ENCODE results near the gene CST11.
"Not testable (repeated sequence)": the region's sequence is repeated elsewhere in the genome, so short reads cannot be mapped to it uniquely, and the experiment has no call there.

The CST11 gene

GRCh38 chr20:23477223-23477622, 24.5 kb upstream of the CST11 start:
- no peak overlapping the region for H3K4me3 ChIP-seq (ENCODE audit: low read depth, low read length)
- no peak for DNase-seq (ENCODE audit: low read depth)
- TF ChIP-seq CTCF (IDR thresholded peaks at IDR 0.05; ENCODE audit: low read depth, low read length) (no peak), POLR2A (IDR thresholded peaks at IDR 0.05; ENCODE audit: extremely low read depth, insufficient read length) (no peak), MAX (IDR thresholded peaks at IDR 0.05; ENCODE audit: low read depth, low read length) (no peak), MYC (IDR thresholded peaks at IDR 0.05; ENCODE audit: low read depth, low read length) (no peak)

- no peak overlapping the region for H3K4me3 ChIP-seq (ENCODE audit: low read depth, low read length)
- TF ChIP-seq MYC (IDR thresholded peaks at IDR 0.05; ENCODE audit: low read depth, low read length) (no peak), MAX (IDR thresholded peaks at IDR 0.05; ENCODE audit: low read depth, low read length) (no peak), POLR2A (IDR thresholded peaks at IDR 0.05; ENCODE audit: extremely low read depth, insufficient read length) (no peak), CTCF (IDR thresholded peaks at IDR 0.05; ENCODE audit: low read depth, low read length) (no peak)
- no peak for DNase-seq (ENCODE audit: low read depth)
Measured at GRCh38 chr20:23476015-23476754, 23.5 kb upstream of the CST11 start.

GRCh38 chr20:23475395-23475794, 22.7 kb upstream of the CST11 start:
- no peak for DNase-seq (ENCODE audit: low read depth)
- TF ChIP-seq MAX (IDR thresholded peaks at IDR 0.05; ENCODE audit: low read depth, low read length) (no peak), POLR2A (IDR thresholded peaks at IDR 0.05; ENCODE audit: extremely low read depth, insufficient read length) (no peak), CTCF (IDR thresholded peaks at IDR 0.05; ENCODE audit: low read depth, low read length) (no peak), MYC (IDR thresholded peaks at IDR 0.05; ENCODE audit: low read depth, low read length) (no peak)
- no peak overlapping the region for H3K4me3 ChIP-seq (ENCODE audit: low read depth, low read length)

GRCh38 chr20:23473293-23473692, 20.6 kb upstream of the CST11 start:
- not testable (repeated sequence) for H3K4me3 ChIP-seq (ENCODE audit: low read depth, low read length); DNase-seq (ENCODE audit: low read depth)

GRCh38 chr20:23472306-23472705, 19.6 kb upstream of the CST11 start:
- not testable (repeated sequence) for H3K4me3 ChIP-seq (ENCODE audit: low read depth, low read length); DNase-seq (ENCODE audit: low read depth)

GRCh38 chr20:23466961-23467360, 14.3 kb upstream of the CST11 start:
- H3K4me3 ChIP-seq (ENCODE audit: low read depth, low read length); DNase-seq (ENCODE audit: low read depth): not testable (repeated sequence)

- TF ChIP-seq MYC (IDR thresholded peaks at IDR 0.05; ENCODE audit: low read depth, low read length) (no peak), MAX (IDR thresholded peaks at IDR 0.05; ENCODE audit: low read depth, low read length) (no peak), CTCF (IDR thresholded peaks at IDR 0.05; ENCODE audit: low read depth, low read length) (no peak), POLR2A (IDR thresholded peaks at IDR 0.05; ENCODE audit: extremely low read depth, insufficient read length) (no peak)
- H3K4me3 ChIP-seq (ENCODE audit: low read depth, low read length): no peak overlapping the region
- DNase-seq (ENCODE audit: low read depth): no peak
Measured at GRCh38 chr20:23461180-23461579, 8.5 kb upstream of the CST11 start.
